Glomerular visceral epithelial cell (primary cell): ENCODE results near the gene C18orf63.
"Not testable (repeated sequence)": the region's sequence is repeated elsewhere in the genome, so short reads cannot be mapped to it uniquely, and the experiment has no call there.

Source experiments
- DNase-seq: peaks from one replicate; pipeline ENCODE4 v3.0.0-alpha.2; 2016; ENCODE audit errors: extremely low spot score

C18orf63 gene

DNA sequence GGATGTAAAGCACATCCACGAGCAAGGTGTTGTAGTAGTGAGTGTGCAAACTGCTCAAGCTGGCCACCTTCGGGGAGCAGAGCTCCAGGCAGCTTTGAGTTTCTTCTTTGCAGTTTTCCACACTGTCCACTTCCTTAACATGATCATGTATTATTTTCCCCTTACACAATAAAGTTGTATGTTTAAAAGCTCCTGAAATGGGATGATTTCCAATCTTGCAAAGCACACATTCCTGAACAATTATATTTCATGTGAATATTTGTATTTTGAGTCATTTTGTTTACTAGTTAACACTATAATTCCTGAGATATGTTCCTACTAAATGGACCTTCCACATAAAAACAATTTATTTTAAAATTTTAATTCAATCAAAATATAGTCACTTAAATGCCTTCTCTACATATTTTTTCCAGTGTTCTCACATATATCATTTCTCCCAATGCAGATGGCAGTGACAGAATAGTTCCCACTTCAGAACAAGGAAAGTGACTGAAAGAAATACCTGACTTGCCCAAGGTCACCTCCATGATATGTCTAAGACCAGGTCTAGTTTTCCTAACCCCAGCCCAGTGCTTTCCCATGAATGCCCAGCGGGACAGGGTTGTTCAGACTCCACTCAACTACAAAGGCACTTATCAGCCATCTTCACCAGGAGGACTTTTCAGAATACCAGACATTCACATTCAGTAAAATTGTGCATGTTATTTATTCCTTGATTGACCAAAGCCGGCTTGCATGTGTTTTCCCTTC lies 29.4 kb upstream of the C18orf63 start:
- no peak for DNase-seq

DNA sequence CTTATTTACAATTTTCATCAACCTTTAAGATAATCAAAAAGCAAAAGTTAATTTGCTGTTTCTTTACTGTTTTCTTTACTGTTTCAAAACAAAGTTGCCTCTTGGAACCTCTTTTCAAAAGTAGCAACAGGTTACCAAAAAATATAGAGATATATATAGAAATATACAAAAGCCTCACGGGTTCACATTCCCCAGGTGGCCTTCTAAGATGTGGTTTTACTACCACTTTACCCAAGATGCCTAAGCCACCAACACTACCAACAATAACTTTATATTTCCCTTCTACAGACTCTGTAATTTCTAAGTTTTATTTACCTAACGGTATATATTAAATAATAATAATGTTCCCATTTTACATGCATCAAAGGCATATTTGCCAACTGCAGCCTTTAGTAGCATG lies 28.8 kb upstream of the C18orf63 start:
- no peak for DNase-seq

DNA sequence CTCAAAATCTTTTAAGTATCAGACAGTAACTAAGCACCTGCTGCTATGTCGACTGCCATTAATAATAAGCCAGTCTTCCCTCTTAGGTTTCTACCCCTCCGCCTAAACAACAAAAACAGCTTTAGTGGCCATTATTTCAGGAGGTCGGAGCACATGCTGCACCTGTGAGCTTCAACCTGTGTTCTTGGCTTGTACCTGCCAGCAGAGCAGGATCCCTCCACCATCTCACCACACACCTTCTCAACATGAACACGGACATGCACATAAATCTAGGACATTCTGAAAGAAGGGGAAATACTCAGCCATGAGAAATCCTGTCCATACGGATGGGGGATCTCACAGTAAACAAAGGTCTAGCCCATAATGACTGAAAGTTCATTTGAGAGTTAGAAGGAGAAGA lies 27.6 kb upstream of the C18orf63 start:
- no peak for DNase-seq

DNA sequence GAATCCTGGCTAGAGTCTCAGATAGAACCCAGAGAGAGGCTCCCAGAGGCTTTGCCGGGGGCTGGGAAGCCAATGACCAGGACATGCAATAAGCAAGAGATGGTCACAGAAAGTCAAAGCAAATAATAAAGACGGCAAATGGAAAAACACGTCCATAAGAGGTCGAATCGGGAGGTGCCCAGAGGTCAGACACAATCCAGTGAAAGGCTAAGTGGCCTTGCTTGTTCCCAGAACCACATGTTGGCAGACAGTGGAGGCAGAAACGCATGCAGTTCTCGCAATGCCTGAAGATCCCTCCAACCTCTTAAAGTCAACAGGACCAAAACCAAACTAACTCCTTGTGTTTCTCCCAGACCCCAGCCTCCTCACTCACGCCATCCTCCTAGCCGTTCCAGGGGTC lies 26.9 kb upstream of the C18orf63 start:
- DNase-seq = no peak

DNA sequence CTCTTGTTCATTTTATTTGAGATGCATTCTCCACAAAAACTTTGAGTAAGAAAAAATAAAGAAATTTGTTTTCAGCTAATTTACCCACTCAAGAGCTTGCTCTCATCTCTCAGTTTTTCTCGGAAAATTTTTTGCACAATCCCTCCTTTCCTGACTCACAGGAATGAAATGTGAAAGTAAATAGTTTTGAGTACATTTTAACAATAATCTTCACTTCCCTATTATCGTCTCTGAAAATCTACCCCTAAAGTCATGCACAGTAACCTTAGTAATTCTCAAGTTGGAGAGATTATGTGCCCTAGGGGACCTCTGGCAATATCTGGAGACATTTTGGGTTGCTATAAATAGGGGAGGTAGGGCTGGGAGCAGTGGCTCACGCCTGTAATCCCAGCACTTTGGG lies 26.5 kb upstream of the C18orf63 start:
- no peak for DNase-seq

DNA sequence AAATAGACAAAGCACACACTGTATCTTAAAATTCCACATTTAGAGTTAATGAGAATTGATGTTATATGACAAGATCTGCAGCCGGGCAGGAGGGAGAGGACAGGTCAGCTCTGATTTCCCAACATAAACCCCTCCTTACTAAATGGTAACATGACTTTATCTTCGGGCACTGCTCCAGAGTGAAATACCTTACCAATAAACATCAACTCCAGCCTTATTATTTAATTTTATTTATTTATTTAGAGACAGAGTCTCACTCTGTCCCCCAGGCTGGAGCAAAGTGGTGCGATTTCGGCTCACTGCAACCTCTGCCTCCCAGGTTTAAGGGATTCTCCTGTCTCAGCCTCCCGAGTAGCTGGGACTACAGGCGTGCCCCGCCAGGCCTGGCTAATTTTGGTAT lies 25.6 kb upstream of the C18orf63 start:
- no peak for DNase-seq

DNA sequence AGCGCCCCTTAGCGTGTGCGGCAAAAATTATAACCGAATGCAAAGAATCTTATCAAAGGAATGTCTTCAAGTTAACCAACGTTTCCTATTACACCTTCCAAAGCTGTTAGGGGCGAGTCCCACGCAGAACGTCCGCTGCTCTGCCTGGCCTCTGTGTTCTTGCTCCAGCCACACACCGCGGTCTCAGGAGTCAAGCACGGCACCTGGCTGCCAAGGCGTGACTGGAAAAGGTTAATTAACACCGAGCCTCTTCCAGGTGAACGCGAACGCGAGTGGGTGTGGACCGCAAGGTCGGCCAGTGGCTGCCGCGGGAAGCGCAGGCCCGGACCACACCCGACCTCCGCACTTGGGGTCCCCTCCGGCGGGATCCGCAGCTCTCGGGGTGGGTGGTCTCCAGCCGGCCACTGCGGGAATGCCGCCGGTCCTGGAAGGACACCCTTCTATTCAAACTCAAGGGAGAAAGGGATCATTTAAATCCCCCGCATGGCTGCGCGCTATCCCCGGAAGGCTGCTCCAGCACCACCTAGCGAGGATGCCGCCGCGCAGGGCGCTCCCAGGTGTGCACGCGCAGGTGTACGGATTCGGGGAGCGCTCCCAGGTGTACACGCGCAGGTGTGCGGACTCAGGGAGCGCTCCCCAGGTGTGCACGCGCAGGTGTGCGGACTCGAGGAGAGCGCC lies 24.7 kb upstream of the C18orf63 start:
- no peak for DNase-seq

DNA sequence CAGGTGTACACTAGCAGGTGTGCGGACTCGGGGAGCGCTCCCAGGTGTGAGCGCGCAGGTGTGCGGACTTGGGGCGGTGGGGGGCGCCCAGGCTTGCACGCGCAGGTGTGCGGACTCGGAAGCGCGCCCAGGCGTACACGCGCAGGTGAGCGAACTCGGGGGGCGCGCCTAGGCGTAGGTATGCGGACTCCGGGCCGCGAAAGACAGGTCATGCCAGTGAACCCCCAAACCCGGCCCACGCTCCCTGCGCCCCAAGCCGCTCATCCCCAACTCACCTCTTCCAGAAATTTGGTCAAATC lies 24.2 kb upstream of the C18orf63 start:
- no peak for DNase-seq

DNA sequence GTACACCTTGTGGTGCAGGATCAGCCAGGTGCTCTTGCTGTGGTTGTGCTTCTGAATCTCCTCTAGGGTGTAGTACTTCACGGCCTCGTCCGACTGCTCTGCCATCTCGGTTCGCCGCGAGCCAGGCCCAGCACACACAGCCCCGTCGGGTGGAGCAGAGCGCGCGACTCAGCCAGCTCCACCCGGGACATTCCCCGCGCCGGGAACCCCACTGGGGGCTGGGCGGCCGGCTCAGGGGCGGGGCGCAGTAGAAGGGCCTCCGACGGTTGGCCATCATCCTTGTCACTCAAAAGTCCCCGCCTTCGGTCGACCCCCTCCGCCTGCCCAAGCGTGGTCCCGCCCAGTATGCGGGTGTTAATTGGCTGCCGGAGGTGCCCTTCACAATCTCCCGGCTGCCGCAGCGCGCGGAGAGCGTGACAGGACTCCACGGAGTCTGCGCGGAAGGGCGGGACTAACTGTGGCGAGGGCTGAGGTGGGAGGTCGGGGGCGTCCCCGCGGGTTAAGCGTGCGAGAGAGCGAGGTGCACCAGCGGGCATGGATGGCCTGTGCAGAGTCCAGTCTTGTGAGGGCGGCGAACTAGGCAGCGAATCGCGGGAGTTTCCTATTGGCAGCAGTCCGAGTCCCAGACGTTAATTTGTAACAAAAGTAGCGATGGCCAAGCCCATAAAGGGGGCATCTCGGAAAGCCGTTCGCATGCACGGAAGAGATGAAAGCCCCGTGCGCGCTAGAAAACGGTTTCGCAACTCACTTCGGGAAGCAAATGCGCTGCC lies 23.7 kb upstream of the C18orf63 start, which contains the start of gene CYB5A:
TSS of gene CYB5A (minus strand) at position 193 of the 770 bp plus-strand sequence. CDS start at position 105, 88 bp downstream.
- peak; percentile 86 for DNase-seq

DNA sequence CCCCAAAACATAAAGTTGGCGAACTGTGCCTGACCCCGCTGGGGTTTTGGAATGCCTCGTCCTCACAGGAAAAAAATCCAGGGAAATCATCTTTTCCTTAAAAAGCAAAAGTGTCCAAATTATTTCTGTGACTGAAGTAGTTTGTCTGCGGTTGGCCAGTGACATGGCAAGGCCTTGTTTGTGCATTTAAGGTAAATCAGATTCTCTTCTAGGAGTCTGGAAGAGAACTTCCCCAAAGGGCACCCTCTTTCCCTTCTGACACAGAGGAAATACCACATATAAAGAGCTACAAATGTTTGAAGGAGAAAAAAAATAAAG lies 23.1 kb upstream of the C18orf63 start:
- DNase-seq = no peak

DNA sequence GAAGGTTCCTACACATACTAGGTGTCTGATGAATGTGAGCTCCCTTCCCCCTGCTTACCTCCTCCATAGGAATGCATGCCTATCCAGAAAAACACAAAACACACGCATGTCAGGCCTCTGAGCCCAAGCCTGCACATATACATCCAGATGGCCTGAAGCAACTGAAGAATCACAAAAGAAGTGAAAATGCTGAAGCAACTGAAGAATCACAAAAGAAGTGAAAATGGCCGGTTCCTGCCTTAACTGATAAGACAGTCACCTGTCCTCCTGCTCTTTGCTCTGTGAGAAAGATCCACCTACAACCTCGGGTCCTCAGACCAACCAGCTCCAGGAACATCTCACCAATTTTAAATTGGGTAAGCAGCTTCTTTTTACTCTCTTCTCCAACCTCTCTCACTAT lies 22.7 kb upstream of the C18orf63 start:
- DNase-seq = not testable (repeated sequence)

DNA sequence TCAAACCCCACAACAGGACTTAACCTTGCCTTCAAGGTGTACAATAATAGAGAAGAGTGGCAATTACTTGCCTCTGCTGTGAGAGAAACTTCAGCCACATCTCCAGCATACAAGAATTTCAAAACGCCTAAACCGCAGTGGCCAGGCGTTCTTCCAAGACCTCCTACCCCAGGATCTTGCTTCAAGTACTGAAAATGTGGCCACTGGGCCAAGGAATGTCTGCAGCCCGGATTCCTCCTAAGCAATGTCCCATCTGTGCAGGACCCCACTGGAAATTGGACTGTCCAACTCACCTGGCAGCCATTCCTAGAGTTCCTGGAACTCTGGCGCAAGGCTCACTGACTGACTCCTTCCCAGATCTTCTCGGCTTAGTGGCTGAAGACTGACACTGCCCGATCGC lies 21.1 kb upstream of the C18orf63 start:
- DNase-seq = no peak

DNA sequence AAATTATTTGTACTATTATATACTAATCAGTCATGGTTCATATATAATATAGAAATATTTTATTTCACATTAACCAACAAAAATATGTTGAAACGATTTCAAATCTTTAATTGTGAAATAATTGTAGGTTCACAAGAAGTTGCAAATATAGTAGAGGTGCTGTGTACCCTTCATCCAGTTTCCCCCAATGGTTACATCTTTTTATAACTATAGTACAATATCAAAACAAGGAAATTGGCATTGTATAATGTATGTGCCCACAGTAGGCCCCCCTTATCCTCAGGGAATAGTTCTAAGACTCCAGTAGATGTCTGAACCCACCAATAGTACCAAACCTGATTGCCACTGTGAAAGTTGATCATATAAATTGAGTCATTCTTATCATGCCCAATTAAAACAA lies 16.5 kb upstream of the C18orf63 start:
- DNase-seq = no peak

DNA sequence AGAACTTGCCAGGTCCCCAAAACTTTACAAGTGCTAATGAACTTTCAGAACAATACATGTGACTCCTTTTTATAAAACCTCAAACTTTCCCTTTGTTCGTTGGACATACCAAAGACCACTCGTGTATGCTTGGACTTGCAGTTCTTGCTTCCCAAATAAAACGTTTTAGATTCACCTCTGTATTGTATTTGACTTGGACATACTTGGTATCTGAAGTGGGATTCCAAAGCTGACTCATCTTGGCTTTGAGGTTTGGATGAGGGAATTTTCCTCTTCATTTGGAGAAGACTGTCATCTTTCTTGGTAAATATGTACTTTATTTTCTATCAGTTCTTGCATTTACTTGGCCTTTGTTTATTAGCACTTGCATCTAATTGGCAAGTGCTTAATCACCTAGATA lies 15.9 kb upstream of the C18orf63 start:
- DNase-seq = peak; percentile 56

DNA sequence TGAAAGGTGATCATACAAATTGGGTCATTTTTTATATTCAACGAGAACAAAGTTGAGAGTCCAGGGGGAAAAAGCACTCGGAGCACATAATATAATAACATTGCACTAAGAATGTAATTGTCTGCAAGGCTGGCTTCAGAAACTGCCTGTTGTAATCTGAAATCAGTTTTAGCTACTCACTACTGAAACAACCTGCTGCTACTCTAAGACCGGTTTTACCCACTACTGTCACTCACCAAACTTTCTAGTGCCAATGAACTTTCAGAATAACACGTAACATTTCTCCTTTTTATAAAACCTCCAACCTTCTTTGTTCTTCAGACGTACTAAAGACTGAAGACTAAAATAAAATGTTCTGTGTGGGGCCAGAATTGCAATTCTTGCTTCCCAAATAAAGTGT lies 12.3 kb upstream of the C18orf63 start:
- DNase-seq = no peak

DNA sequence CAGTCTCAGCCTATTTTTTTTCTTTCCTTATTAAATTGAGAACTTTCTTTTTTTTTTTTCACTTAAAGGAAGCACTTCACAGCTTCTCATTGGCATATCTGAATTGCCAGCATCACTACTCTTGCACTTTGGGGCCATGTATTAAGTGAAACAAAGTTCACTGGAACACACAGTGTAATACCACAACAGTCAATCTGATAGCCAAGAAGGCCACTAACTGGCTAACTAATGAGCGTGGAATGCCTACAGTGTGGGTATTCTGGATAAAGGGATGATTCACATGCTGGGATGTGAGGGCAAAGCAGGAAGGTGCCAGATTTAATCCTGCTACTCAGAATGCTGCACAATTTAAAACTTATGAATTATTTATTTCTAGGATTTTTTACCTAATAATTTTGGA lies 11.7 kb upstream of the C18orf63 start:
- DNase-seq = peak; percentile 66

DNA sequence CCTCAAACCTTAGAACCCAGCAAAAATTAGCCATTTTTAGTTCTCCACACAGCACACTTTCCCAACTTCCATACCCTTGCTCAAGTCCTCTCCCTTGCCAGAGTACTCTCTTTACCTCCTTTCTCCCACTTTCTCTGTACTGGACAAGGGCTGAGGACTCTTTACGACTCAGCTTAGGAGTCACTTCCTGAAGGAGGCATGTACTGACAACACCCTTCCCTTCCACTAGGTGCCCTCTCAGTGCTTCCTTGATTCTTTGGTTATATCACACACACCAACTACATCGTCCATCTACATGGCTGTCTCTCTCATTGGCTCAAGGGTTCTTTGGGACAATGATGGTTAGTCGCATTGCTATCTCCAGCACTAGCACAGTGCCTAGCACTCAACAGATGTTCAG lies 5.2 kb upstream of the C18orf63 start:
- peak; percentile 62 for DNase-seq

DNA sequence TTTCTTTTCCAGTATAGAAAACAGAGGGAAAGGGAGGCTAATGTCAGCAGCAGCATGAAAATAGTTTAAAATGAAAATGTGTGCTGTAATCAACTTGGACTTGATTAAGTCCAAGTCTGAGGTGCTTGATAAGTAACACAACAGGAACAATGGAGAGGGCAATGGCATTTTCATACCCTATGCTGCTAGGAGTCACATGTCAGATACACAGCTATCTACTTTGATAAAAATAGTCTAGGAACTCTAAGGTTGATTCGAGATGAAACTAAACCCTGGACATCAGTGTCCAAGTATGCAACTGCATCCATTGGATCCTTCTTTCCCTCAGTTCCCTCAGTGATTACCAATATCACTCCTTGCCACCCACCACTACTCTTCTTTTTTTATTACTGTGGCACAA lies 4.6 kb upstream of the C18orf63 start:
- DNase-seq = no peak

DNA sequence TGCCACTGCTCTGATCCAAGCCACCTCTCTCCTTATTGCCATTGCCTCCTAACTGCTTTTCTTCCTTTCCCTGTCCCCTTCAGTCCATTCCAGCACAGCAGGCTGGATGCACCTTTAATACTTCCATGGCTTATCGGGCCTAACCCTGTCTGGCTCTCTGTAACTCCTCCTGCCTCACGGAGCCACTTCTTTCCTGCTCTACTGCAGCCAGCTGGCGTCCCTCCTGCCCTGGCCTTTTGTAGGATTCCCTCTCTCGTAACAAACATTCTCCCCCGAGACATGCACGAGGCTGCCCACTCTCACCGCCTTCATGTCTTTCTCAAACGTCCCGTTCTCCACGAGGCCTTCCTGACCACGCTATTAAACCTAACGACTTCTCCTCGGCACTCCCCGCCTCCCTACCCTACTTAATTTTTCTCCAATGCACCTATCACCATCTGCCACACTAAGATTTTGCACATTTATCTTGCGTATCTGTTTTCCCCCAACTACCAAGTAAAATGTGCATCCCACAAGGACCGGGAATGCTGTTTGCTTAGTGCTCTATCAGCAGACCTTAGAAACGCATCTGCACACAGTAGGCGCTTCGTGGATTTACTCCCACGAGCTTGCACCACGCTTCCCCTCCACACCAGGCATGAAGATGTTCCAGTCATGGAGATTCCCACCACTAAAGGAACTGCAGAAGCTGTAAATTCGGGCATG lies 728 bp upstream of the C18orf63 start:
- DNase-seq = no peak

DNA sequence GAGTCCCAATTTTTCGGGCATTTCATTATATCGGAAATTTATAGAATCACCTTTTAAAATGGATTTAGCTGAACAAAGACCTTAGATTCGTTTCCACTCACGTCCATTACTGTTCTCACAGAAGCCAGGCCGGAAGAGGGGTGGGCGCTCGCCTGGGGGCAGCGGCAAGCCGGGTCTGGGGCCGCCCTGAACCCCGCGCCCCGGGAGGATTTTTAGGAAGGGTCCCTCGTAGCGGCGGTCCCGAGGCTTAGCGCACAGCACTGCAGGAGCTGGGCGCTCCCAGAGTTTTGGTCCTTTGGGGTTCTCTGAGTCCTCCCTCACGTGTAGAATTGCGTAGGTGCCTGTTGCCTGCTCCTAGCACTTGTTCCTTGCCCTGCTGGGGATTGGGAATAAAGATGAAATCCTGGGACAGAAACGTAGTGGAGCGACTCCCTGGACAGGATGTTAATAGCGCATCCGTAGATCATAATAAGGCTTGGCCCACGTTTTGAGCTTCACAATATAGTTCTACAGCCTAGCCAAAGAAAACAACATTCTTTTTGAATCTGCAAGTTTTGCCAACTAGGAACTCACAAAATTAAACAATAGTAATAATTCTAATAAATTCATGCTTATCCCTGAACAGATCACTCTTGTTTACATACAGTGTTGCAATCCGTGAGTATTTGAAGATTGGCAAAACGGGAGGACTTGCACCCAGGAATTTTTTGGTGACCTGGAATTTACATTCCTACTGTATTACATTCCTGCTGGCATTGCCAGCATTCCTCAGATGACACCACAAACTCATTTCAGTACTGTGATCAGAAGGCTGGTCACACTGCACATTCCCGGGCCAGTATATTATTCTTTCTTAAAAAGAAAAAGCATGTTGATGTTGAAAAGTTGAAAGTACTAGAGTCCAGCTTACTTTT lies 875 bp downstream of the C18orf63 start:
- peak; percentile 83 for DNase-seq

DNA sequence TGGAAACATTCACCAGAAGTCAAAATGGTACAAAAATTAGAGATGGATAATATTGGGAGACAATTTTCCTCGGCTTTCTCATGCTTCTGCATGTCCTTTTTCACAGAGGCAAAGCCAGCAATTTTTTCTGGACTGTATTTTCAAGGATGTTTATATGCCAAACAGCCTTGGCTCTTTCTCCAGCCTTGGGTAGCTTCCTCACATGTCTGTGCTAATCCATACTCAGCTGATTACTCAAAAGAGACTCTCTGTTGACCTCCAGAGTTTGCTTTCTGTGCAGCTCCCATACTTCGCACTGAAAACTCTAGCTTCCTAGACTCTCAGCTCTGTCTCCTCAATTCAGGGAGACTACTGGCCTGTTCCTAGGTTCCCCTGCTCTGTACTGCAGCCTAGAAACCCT lies 10.6 kb downstream of the C18orf63 start:
- DNase-seq = no peak
